Liver (tissue), 9 donors: Measurements from ENCODE around the gene BLZF1. TPM values are rescaled to one million over a fixed set of nuclear protein-coding genes. Genes with fewer than 3 reads are reported as not detected.
"Not testable (repeated sequence)": the region's sequence is repeated elsewhere in the genome, so short reads cannot be mapped to it uniquely, and the experiment has no call there.

Source experiments
- DNase-seq: peaks from one replicate; pipeline ENCODE4 v3.0.0-alpha.2; 2017; ENCODE audit warnings: low spot score
- H3K27ac ChIP-seq, 2 donors: one replicate each; pipeline ENCODE4 v1.7.0; 2013; ENCODE audit warnings: inconsistent platforms in 2 of 2, low read length in 2 of 2, control low read depth in 1 of 2, low read depth in 1 of 2, mild to moderate bottlenecking in 1 of 2
- H3K27me3 ChIP-seq, 4 donors: one replicate each; pipeline versions ENCODE4 v1.6.1 to v1.7.0; 2013; ENCODE audit warnings: low read length in 3 of 4, inconsistent platforms in 1 of 4, mild to moderate bottlenecking in 1 of 4, moderate library complexity in 1 of 4; ENCODE audit not compliant: control insufficient read depth in 4 of 4, insufficient read depth in 4 of 4
- H3K36me3 ChIP-seq, 4 donors: one replicate each; pipeline versions ENCODE4 v1.6.1 to v1.7.0; 2013; ENCODE audit warnings: low read length in 3 of 4, mild to moderate bottlenecking in 3 of 4, low read depth in 1 of 4, moderate library complexity in 1 of 4; ENCODE audit not compliant: control insufficient read depth in 4 of 4, insufficient read depth in 3 of 4
- H3K4me1 ChIP-seq, 4 donors: one replicate each; pipeline versions ENCODE4 v1.6.1 to v1.7.0; 2013; ENCODE audit warnings: low read length in 3 of 4, mild to moderate bottlenecking in 3 of 4, moderate library complexity in 1 of 4; ENCODE audit not compliant: control insufficient read depth in 4 of 4, insufficient read depth in 4 of 4
- H3K4me3 ChIP-seq, 3 donors: one replicate each; pipeline versions ENCODE4 v1.6.1 to v1.7.0; 2013; ENCODE audit warnings: low read length in 3 of 3, control low read depth in 1 of 3, low read depth in 1 of 3, mild to moderate bottlenecking in 1 of 3
- H3K9ac ChIP-seq, 2 donors: one replicate each; pipeline ENCODE4 v1.7.0; 2013; ENCODE audit warnings: low read length in 2 of 2, mild to moderate bottlenecking in 2 of 2, moderate library complexity in 2 of 2, control low read depth in 1 of 2, low read depth in 1 of 2
- H3K9me3 ChIP-seq, 4 donors: one replicate each; pipeline versions ENCODE4 v1.6.1 to v1.7.0; 2013; ENCODE audit warnings: low read length in 3 of 4; ENCODE audit not compliant: control insufficient read depth in 4 of 4
- EGR1 ChIP-seq, 2 donors: IDR thresholded peaks; 2 replicates each; pipeline ENCODE4 v1.6.1; 2016 to 2018; ENCODE audit warnings: antibody characterized with exemption in 2 of 2, low read depth in 2 of 2
- FOXA1 ChIP-seq: IDR thresholded peaks from 2 replicates; pipeline ENCODE4 v1.6.1; 2016; ENCODE audit warnings: antibody characterized with exemption
- FOXA2 ChIP-seq: IDR thresholded peaks from 2 replicates; pipeline ENCODE4 v1.6.1; 2016; ENCODE audit warnings: antibody characterized with exemption
- GABPA ChIP-seq, 2 donors: IDR thresholded peaks in 1 of 2; conservative IDR thresholded peaks in 1 of 2; 2 replicates each; pipeline ENCODE4 v1.6.1; 2016; ENCODE audit warnings: antibody characterized with exemption in 2 of 2, mild to moderate bottlenecking in 1 of 2, moderate library complexity in 1 of 2
- HNF4A ChIP-seq, 2 donors: conservative IDR thresholded peaks; 2 replicates each; pipeline ENCODE4 v1.6.1; 2016; ENCODE audit warnings: antibody characterized with exemption in 2 of 2, mild to moderate bottlenecking in 2 of 2
- HNF4G ChIP-seq: IDR thresholded peaks from 2 replicates; pipeline ENCODE4 v1.6.1; 2016; ENCODE audit warnings: antibody characterized with exemption
- JUND ChIP-seq, 2 donors: IDR thresholded peaks; 2 replicates each; pipeline ENCODE4 v1.6.1; 2016; ENCODE audit warnings: antibody characterized with exemption in 2 of 2
- NR2F2 ChIP-seq: IDR thresholded peaks from 2 replicates; pipeline ENCODE4 v1.6.1; 2016; ENCODE audit warnings: antibody characterized with exemption
- RAD21 ChIP-seq, 2 donors: IDR thresholded peaks; 2 replicates each; pipeline ENCODE4 v1.6.1; 2016; ENCODE audit warnings: antibody characterized with exemption in 2 of 2, mild to moderate bottlenecking in 2 of 2
- REST ChIP-seq: IDR thresholded peaks from 2 replicates; pipeline ENCODE4 v1.6.1; 2016; ENCODE audit warnings: antibody characterized with exemption, mild to moderate bottlenecking
- RXRA ChIP-seq, 2 donors: IDR thresholded peaks; 2 replicates each; pipeline ENCODE4 v1.6.1; 2017 to 2018; ENCODE audit warnings: antibody characterized with exemption in 2 of 2, mild to moderate bottlenecking in 1 of 2
- SP1 ChIP-seq: IDR thresholded peaks from 2 replicates; pipeline ENCODE4 v1.6.1; 2018; ENCODE audit warnings: antibody characterized with exemption, mild to moderate bottlenecking
- TAF1 ChIP-seq: conservative IDR thresholded peaks from 2 replicates; pipeline ENCODE4 v1.6.1; 2016; ENCODE audit warnings: antibody characterized with exemption, mild to moderate bottlenecking
- YY1 ChIP-seq: IDR thresholded peaks from 2 replicates; pipeline ENCODE4 v1.6.1; 2016; ENCODE audit warnings: antibody characterized with exemption, mild to moderate bottlenecking
- WGBS: extraction: QIAGEN DNeasy Blood & Tissue Kit; methylation state at CpG from one replicate; pipeline ENCODE4 v1.1.7; 2013; 5-methylcytosine and 5-hydroxymethylcytosine counted together
- polyA plus RNA-seq, 2 donors: library from polyadenylated mRNA; stranded (reverse) in 1 of 2; unstranded in 1 of 2; fragments of 200-250 nt in 1 of 2; fragments of >200 nt in 1 of 2; fragmentation: Nextera tagmentation in 1 of 2; extraction: Ambion mirVana in 1 of 2; gene quantifications; one replicate each; pipeline versions ENCODE4 v1.2.1 to v1.2.3, GENCODE V29; 2013 to 2015
- total RNA-seq, 2 donors: library from RNA; depleted of rRNA; stranded (reverse); fragments of >200 nt; gene quantifications; one replicate each; pipeline ENCODE4 v1.2.3, GENCODE V29; 2014
- TF ChIP-seq, protein P1 (sequence below): IDR thresholded peaks from 2 replicates; pipeline ENCODE4 v1.6.1; 2016; ENCODE audit warnings: antibody characterized with exemption
- TF ChIP-seq, protein P2 (sequence below): fragments of 150-350 bp; IDR thresholded peaks from 2 replicates; pipeline ENCODE4 v1.5.1; 2017; ENCODE audit warnings: improper control_type of control experiment, low read depth, low read length; ENCODE audit not compliant: missing input control
- TF ChIP-seq, protein P3 (sequence below): IDR thresholded peaks from 2 replicates; pipeline ENCODE4 v1.6.1; 2016; ENCODE audit warnings: antibody characterized with exemption
- TF ChIP-seq, protein P4 (sequence below): IDR thresholded peaks from 2 replicates; pipeline ENCODE4 v1.6.1; 2016; ENCODE audit warnings: antibody characterized with exemption
- donor health status: healthy.
- donor health status: healthy.
- donor health status: healthy.
- donor health status: healthy.
- donor health status: healthy.

The BLZF1 gene
- total and polyA plus RNA-seq, 4 donors: 5.3 to 13.1 (median 8.7) TPM

GRCh38 chr1:169330927-169331326 lies 37.1 kb upstream of the BLZF1 start:
- Histone ChIP-seq H3K9me3 (no peaks in the 10 kb centered on the region), H3K27ac (no peak overlapping the region), H3K27me3 (no peaks in the 10 kb centered on the region), H3K9ac (no peak overlapping the region), H3K4me3 (no peak overlapping the region), H3K36me3 (no peaks in the 10 kb centered on the region), H3K4me1 (peaks cover 0 to 3% (median 0%) of the 10 kb centered on the region in 4 donors)
- WGBS: 97% methylated on average over 2 of the region's 2 CpGs
- no peak for DNase-seq
- TF ChIP-seq, protein P1, sequence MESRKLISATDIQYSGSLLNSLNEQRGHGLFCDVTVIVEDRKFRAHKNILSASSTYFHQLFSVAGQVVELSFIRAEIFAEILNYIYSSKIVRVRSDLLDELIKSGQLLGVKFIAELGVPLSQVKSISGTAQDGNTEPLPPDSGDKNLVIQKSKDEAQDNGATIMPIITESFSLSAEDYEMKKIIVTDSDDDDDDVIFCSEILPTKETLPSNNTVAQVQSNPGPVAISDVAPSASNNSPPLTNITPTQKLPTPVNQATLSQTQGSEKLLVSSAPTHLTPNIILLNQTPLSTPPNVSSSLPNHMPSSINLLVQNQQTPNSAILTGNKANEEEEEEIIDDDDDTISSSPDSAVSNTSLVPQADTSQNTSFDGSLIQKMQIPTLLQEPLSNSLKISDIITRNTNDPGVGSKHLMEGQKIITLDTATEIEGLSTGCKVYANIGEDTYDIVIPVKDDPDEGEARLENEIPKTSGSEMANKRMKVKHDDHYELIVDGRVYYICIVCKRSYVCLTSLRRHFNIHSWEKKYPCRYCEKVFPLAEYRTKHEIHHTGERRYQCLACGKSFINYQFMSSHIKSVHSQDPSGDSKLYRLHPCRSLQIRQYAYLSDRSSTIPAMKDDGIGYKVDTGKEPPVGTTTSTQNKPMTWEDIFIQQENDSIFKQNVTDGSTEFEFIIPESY: no peak
- TF ChIP-seq, protein P2, sequence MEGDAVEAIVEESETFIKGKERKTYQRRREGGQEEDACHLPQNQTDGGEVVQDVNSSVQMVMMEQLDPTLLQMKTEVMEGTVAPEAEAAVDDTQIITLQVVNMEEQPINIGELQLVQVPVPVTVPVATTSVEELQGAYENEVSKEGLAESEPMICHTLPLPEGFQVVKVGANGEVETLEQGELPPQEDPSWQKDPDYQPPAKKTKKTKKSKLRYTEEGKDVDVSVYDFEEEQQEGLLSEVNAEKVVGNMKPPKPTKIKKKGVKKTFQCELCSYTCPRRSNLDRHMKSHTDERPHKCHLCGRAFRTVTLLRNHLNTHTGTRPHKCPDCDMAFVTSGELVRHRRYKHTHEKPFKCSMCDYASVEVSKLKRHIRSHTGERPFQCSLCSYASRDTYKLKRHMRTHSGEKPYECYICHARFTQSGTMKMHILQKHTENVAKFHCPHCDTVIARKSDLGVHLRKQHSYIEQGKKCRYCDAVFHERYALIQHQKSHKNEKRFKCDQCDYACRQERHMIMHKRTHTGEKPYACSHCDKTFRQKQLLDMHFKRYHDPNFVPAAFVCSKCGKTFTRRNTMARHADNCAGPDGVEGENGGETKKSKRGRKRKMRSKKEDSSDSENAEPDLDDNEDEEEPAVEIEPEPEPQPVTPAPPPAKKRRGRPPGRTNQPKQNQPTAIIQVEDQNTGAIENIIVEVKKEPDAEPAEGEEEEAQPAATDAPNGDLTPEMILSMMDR: no peak
- no peak for TF ChIP-seq FOXA2
- no peak for TF ChIP-seq RAD21 (IDR thresholded peaks at IDR 0.05)
- TF ChIP-seq, protein P3, sequence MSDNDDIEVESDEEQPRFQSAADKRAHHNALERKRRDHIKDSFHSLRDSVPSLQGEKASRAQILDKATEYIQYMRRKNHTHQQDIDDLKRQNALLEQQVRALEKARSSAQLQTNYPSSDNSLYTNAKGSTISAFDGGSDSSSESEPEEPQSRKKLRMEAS: no peak
- TF ChIP-seq, protein P4, sequence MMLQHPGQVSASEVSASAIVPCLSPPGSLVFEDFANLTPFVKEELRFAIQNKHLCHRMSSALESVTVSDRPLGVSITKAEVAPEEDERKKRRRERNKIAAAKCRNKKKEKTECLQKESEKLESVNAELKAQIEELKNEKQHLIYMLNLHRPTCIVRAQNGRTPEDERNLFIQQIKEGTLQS: no peak
- TF ChIP-seq NR2F2: no peak
- TF ChIP-seq GABPA (IDR thresholded peaks at IDR 0.05 in 1 of 2, conservative IDR thresholded peaks at IDR 0.05 in 1 of 2): no peak
- no peak for TF ChIP-seq EGR1 (IDR thresholded peaks at IDR 0.05; ENCODE audit: low read depth in 2 of 2)
- no peak for TF ChIP-seq SP1
- no peak for TF ChIP-seq YY1
- TF ChIP-seq TAF1: no peak
- TF ChIP-seq HNF4G: no peak
- TF ChIP-seq HNF4A (conservative IDR thresholded peaks at IDR 0.05): no peak
- no peak for TF ChIP-seq FOXA1
- TF ChIP-seq RXRA (IDR thresholded peaks at IDR 0.05): no peak
- no peak for TF ChIP-seq REST
- TF ChIP-seq JUND (IDR thresholded peaks at IDR 0.05): no peak

DNA sequence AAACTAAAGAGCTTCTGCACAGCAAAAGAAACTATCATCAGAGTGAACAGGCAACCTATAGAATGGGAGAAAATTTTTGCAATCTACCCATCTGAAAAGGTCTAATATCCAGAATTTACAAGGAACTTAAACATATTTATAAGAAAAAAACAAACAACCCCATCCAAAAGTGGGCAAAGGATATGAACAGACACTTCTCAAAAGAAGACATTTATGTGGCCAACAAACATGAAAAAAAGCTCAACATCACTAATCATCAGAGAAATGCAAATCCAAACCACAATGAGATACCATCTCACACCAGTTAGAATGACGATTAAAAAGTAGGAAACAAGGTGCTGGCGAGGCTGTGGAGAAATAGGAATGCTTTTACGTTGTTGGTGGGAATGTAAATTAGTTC lies 33.3 kb upstream of the BLZF1 start:
- not testable (repeated sequence) for DNase-seq, H3K9me3 ChIP-seq, H3K36me3 ChIP-seq, H3K4me1 ChIP-seq, H3K9ac ChIP-seq, H3K27ac ChIP-seq, H3K4me3 ChIP-seq, H3K27me3 ChIP-seq
- 94% methylated on average over 3 of the region's 3 CpGs for WGBS

- DNase-seq, H3K9me3 ChIP-seq: not testable (repeated sequence)
- WGBS: 97% methylated on average over 35 of the region's 35 CpGs
Measured at GRCh38 chr1:169336947-169337715, 30.9 kb upstream of the BLZF1 start.

More at GRCh38 chr1:169336947-169337715, 30.9 kb upstream of the BLZF1 start:
- H3K4me3 ChIP-seq, H3K27me3 ChIP-seq, H3K27ac ChIP-seq, H3K9ac ChIP-seq, H3K36me3 ChIP-seq, H3K4me1 ChIP-seq: not testable (repeated sequence)
